ENCODE data around the gene OCLN.

DNA sequence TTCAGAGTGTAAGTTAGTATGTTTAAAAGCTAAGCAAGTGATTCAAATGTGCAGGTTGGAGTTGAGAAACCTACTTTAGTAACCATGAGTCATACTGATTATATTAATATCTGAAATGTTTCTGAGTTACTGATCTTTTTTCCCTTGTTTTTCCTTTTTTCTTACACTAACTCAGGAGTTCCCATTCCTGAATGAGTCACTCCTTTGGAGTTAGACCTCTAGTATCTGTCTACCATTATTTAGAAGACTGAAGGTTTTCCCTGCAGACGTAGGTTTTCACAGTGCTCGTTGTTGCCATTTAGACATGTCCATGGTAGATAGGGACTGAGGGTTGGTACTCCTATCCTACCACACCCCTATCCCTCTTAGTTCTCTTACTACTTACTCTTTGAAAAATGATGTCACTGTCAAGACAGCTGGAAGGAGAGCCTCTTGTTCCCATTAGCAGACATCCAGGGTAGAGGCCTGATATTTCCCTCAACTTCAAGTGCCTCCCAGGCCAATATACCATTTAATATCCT lies 20.2 kb downstream of the OCLN start:
- TF ChIP-seq, protein P1, sequence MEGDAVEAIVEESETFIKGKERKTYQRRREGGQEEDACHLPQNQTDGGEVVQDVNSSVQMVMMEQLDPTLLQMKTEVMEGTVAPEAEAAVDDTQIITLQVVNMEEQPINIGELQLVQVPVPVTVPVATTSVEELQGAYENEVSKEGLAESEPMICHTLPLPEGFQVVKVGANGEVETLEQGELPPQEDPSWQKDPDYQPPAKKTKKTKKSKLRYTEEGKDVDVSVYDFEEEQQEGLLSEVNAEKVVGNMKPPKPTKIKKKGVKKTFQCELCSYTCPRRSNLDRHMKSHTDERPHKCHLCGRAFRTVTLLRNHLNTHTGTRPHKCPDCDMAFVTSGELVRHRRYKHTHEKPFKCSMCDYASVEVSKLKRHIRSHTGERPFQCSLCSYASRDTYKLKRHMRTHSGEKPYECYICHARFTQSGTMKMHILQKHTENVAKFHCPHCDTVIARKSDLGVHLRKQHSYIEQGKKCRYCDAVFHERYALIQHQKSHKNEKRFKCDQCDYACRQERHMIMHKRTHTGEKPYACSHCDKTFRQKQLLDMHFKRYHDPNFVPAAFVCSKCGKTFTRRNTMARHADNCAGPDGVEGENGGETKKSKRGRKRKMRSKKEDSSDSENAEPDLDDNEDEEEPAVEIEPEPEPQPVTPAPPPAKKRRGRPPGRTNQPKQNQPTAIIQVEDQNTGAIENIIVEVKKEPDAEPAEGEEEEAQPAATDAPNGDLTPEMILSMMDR (conservative IDR thresholded peaks at IDR 0.05; ENCODE audit: low read depth, low read length): no peak
- TF ChIP-seq EZH2 (IDR thresholded peaks at IDR 0.05; ENCODE audit: low read length, unreplicated experiment): no peak
- TF ChIP-seq EZH2phosphoT487 (IDR thresholded peaks at IDR 0.05; ENCODE audit: borderline replicate concordance, low read length): no peak

All from PC-3 (cell line).